SJSA1 (cell line): ENCODE results near the gene UTP20. TPM values are rescaled to one million over a fixed set of nuclear protein-coding genes. Genes with fewer than 3 reads are reported as not detected.
A peak's percentile ranks its signal among the peaks of the same experiment; 100 is the strongest.
"Not testable (repeated sequence)": the region's sequence is repeated elsewhere in the genome, so short reads cannot be mapped to it uniquely, and the experiment has no call there.

Experiments
- DNase-seq, 2 experiments: peaks; one replicate each; pipeline ENCODE4 v3.0.0-alpha.2; 2015 to 2020; ENCODE audit warnings: low spot score in 2 of 2, low read depth in 1 of 2
- H3K27ac ChIP-seq: fragments of 250-450 bp; sonication (Bioruptor Pico); 2 replicates; pipeline ENCODE4 v1.5.1; 2020; ENCODE audit warnings: mild to moderate bottlenecking, moderate library complexity
- H3K27me3 ChIP-seq: fragments of 250-450 bp; sonication (Bioruptor Pico); replicated peaks from 2 replicates; pipeline ENCODE4 v1.5.1; 2020; ENCODE audit warnings: mild to moderate bottlenecking, moderate library complexity
- H3K36me3 ChIP-seq: fragments of 250-450 bp; sonication (Bioruptor Pico); 2 replicates; pipeline ENCODE4 v1.5.1; 2020; ENCODE audit warnings: mild to moderate bottlenecking
- H3K4me1 ChIP-seq: fragments of 250-450 bp; sonication (Bioruptor Pico); replicated peaks from 2 replicates; pipeline ENCODE4 v1.6.1; 2021; ENCODE audit warnings: mild to moderate bottlenecking
- H3K4me3 ChIP-seq: fragments of 250-450 bp; sonication (Bioruptor Pico); 2 replicates; pipeline ENCODE4 v1.5.1; 2020; ENCODE audit warnings: mild to moderate bottlenecking
- H3K9me3 ChIP-seq: fragments of 250-450 bp; sonication (Bioruptor Pico); replicated peaks from 2 replicates; pipeline ENCODE4 v1.5.1; 2020; ENCODE audit warnings: mild to moderate bottlenecking
- total RNA-seq: library from RNA; depleted of rRNA; stranded (reverse); fragments of >200 nt; shearing (Covaris generic); gene quantifications from 2 replicates; pipeline ENCODE4 v1.2.3, GENCODE V29; 2014

UTP20 gene
- total RNA-seq, 1 experiment from 2014 or later = 22.9 TPM

DNA sequence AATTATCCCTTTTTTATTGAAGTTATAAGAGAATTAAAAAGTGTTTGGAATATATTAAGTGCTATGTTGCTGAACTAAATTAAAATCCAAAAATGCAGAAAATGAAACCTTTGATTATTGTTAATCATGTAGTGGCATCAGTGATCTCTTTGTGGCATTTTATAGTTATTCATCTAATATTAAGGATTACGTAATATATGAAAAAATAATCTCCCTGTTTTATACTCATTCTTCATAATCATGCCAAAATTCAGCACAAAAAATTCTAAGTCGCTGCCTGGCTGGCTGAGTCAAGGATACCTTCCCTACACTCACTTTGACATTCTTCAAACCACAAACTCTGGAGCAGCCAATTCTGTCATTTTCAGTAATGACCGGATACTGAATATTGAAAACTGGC is 64.0 kb downstream of the UTP20 start:
- peaks cover 69% of the 10 kb centered on the region for H3K36me3 ChIP-seq
- no peak for DNase-seq
- no peaks in the 10 kb centered on the region for H3K9me3 ChIP-seq
- H3K4me1 ChIP-seq = no peaks in the 10 kb centered on the region
- H3K27ac ChIP-seq = no peak overlapping the region
- no peak overlapping the region for H3K4me3 ChIP-seq
- no peaks in the 10 kb centered on the region for H3K27me3 ChIP-seq

DNA sequence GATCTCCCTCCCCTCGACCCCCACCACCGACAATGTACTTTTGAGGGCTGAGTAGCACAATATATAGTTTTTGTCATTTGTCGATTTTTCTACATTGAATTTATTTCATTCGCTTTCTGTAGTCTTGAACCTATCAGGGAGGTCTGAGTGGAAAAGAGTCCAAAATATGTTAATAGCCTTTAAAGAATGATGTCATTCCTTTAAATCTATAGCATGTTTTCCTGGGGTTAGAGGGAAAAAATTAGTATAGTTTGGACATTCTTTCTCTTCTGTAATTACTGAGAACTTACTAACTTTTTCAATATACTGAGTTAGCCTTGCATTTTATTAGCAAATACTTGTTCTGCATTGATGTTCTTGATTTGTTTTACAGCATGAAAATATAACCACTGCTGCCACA is 71.8 kb downstream of the UTP20 start:
- Histone ChIP-seq H3K27ac (no peak overlapping the region), H3K4me3 (no peak overlapping the region), H3K27me3 (no peaks in the 10 kb centered on the region), H3K9me3 (no peaks in the 10 kb centered on the region), H3K4me1 (no peaks in the 10 kb centered on the region), H3K36me3 (peaks cover 47% of the 10 kb centered on the region)
- DNase-seq = no peak

DNA sequence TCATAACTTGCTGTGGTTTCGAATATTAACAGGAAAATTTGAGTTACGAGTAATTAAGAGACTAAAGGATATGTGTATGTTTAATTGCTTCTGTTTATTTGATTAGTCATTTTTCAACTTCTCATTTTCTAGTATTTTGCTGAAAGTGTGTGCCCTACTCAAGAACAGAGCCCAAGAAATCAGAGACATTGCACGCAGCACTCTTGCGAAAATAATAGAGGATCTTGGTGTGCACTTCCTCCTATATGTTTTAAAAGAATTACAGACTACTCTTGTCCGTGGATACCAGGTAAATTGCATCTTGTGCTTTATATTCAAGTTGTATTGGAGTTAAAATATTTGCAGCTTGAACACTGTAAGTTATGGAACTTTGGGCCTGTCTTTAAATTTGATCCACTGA is 76.9 kb downstream of the UTP20 start:
- H3K4me1 ChIP-seq = no peaks in the 10 kb centered on the region
- no peak for DNase-seq
- H3K27me3 ChIP-seq = no peaks in the 10 kb centered on the region
- no peaks in the 10 kb centered on the region for H3K9me3 ChIP-seq
- H3K36me3 ChIP-seq = peaks cover 47% of the 10 kb centered on the region
- no peak overlapping the region for H3K4me3 ChIP-seq
- no peak overlapping the region for H3K27ac ChIP-seq

DNA sequence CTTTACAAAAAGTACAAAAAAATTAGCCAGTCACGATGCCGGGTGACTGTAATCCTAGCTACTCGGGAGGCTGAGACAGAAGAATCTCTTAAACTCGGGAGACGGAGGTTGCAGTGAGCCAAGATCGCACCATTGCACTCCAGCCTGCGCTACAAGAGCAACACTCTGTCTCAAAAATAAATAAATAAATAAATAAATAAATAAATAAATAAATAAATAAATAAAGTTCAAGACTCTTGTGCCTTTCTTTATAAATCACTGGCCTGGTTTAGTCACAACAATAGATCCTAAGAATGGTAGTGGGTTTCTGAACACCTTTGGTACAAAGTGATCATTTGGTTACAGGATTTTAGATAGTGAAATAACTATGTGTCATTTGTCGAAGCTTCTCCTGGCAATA is 81.5 kb downstream of the UTP20 start:
- Histone ChIP-seq H3K9me3 (no peaks in the 10 kb centered on the region), H3K27me3 (no peaks in the 10 kb centered on the region), H3K27ac (no peak overlapping the region), H3K36me3 (peaks cover 57% of the 10 kb centered on the region), H3K4me3 (no peak overlapping the region), H3K4me1 (no peaks in the 10 kb centered on the region)
- DNase-seq = no peak

DNA sequence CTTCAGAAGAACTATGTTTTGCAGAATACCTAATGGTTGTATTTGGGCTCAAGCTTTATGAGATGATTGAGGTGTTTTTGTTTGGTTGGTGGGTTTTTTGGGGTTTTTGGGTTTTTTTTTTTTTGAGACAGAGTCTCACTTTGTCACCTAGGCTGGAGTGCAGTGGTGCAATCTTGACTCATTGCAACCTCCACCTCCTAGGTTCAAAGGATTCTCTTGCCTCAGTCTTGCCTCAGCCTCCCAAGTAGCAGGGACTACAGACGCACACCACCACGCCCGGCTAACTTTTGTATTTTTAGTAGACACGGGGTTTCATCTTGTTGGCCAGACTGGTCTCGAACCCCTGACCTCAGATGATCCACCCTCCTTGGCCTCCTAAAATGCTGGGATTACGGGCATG is 88.1 kb downstream of the UTP20 start:
- H3K27me3 ChIP-seq = no peaks in the 10 kb centered on the region
- H3K4me3 ChIP-seq = no peak overlapping the region
- H3K4me1 ChIP-seq = no peaks in the 10 kb centered on the region
- H3K9me3 ChIP-seq = no peaks in the 10 kb centered on the region
- H3K27ac ChIP-seq = no peak overlapping the region
- H3K36me3 ChIP-seq = peaks cover 67% of the 10 kb centered on the region
- no peak for DNase-seq

DNA sequence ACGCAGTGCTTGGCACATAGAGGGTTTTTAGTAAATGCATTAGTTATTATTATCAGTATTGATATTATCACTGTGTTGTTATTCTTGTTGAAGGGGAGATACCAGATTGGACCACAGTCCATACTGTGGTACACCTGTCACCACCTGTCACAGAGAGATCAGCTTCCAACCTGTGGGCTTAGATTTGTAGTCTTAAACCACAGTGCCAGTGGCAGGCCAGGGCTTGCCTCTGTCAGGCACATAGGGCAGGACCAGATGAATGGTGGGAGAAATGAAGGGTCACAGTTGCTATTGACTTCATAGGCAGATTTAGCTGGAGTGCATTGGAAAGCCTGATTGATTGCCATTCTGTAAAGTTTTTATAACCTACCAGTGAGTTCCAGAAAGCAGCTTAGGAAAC is 92.5 kb downstream of the UTP20 start:
- no peaks in the 10 kb centered on the region for H3K4me1 ChIP-seq
- peaks cover 66% of the 10 kb centered on the region for H3K36me3 ChIP-seq
- no peak for DNase-seq

DNA sequence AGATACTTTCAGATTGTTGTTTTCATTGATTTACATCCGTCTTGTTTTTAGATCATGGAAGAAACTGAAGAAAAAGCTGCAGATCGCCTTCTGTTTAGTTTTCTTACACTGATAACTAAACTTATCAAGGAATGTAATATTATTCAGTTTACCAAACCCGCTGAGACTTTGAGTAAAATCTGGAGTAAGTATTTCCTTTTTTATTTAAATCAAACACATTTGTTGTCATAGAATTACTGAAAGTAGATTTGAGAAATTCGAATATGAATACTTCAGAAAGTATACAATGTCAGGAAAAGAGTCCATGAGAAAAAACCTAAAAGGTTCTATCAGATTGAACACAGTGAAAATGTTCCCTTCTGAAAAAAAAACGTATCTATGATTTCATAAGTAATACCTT is 95.7 kb downstream of the UTP20 start:
- H3K27ac ChIP-seq = no peak overlapping the region
- H3K27me3 ChIP-seq = no peaks in the 10 kb centered on the region
- H3K4me1 ChIP-seq = no peaks in the 10 kb centered on the region
- no peak overlapping the region for H3K4me3 ChIP-seq
- DNase-seq = no peak
- H3K9me3 ChIP-seq = no peaks in the 10 kb centered on the region
- peaks cover 73% of the 10 kb centered on the region for H3K36me3 ChIP-seq

More for the DNA sequence above, 92.5 kb downstream of the UTP20 start:
- no peak overlapping the region for H3K27ac ChIP-seq
- no peaks in the 10 kb centered on the region for H3K9me3 ChIP-seq
- H3K27me3 ChIP-seq = no peaks in the 10 kb centered on the region
- H3K4me3 ChIP-seq = no peak overlapping the region

DNA sequence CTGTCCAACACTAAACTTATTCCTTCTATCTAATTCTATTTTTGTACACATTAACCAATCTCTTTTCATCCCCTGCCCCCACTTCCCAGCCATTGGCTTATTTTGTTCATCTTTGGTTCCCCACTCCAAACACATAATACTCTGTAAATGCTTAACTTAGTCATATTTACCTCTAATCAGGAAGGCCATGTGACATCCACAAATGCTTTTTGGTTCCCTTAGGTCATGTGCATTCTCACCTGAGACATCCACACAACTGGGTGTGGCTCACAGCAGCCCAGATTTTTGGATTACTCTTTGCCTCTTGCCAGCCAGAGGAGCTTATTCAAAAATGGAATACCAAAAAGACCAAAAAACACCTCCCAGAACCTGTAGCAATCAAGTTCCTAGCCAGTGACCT is 99.2 kb downstream of the UTP20 start:
- Histone ChIP-seq H3K9me3 (no peaks in the 10 kb centered on the region), H3K27me3 (no peaks in the 10 kb centered on the region), H3K4me1 (no peaks in the 10 kb centered on the region), H3K27ac (no peak overlapping the region), H3K4me3 (no peak overlapping the region), H3K36me3 (peaks cover 74% of the 10 kb centered on the region)
- DNase-seq = no peak

DNA sequence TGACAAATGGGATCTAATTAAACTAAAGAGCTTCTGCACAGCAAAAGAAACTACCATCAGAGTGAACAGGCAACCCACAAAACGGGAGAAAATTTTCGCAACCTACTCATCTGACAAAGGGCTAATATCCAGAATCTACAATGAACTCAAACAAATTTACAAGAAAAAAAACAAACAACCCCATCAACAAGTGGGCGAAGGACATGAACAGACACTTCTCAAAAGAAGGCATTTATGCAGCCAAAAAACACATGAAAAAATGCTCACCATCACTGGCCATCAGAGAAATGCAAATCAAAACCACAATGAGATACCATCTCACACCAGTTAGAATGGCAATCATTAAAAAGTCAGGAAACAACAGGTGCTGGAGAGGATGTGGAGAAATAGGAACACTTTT is 111.3 kb downstream of the UTP20 start:
- not testable (repeated sequence) for H3K9me3 ChIP-seq, H3K4me1 ChIP-seq, H3K27me3 ChIP-seq, H3K4me3 ChIP-seq, H3K27ac ChIP-seq, DNase-seq
- peaks cover 54% of the 10 kb centered on the region for H3K36me3 ChIP-seq

DNA sequence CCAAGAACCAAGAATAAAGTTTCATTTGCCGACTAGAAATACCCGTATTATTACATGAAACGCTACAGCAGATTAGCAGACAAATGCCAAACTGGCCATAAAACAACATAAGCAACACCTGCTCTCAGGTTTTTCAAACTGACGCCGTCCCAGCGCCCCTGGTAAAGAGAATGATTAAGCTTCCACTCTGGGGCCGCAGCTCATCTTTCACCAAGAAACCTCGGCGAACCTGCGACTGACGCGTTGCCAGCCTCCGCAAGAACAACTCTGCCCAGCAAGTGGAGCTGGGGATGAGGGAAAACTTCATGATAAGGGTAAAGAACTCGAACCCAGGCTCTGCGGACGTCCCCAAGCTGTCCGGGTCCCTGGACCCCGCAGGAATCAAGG is 127.1 kb downstream of the UTP20 start:
- Histone ChIP-seq H3K36me3 (peaks cover 6% of the 10 kb centered on the region; the same call in 1 of the 2 replicates), H3K27me3 (no peaks in the 10 kb centered on the region), H3K4me3 (peak overlapping the region; percentile 64), H3K27ac (peak overlapping the region; percentile 98), H3K9me3 (no peaks in the 10 kb centered on the region), H3K4me1 (no peaks in the 10 kb centered on the region)
- DNase-seq = no peak

DNA sequence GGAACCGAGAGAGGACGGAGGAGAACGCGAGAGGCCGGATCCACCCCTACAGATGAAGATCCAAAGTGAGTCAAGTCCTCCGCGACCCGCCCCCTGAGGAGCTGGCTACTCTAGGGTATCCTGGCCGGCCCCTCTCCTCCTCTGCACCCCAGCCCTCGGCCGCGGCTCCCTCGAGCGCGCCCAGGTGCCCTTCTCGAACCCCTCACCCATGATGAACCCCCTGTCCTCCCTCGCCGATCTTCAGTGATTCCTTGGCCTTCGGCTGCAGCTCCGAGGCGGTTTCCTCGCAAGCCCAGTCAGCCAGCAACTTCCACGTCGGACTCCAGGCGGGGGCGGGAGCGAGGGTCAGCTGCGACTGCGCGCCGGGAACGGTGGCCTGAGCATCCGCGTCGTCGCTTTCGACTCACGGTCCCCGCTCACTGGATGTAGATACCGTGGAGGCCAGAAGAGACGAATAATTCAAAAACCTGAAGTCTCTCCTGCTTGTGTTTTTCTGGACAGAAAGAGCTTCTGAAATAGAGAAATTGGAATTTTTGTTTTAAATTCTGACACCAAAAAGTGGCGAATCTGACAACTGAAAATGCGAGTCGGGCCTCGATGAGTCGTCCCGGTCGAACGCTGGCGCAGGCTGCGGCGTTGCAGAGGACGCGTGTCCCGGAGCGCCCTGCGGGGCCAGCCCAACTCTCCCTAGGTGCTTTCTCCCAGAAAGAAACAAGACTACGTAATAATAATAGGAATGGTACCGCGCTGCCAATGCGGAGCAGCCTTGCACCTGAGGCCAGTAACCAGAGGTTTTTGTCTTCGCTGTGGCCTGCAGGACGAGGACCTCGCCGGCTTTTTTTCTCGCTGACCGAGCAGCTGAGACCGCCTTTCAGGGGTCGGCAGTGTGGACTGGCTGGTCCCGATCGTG is 127.8 kb downstream of the UTP20 start, which contains the start of gene ARL1:
TSS of gene ARL1 (minus strand) at position 337 of the 910 bp plus-strand sequence. CDS start at position 210, 127 bp downstream.
- peak within 1 kb of the TSS; percentile 98 for H3K27ac ChIP-seq
- no peaks in the 10 kb centered on the region for H3K27me3 ChIP-seq
- DNase-seq = peak; percentile 82 to 94
- peaks cover 6% of the 10 kb centered on the region; the same call in 1 of the 2 replicates for H3K36me3 ChIP-seq
- H3K4me3 ChIP-seq = peak within 1 kb of the TSS; percentile 64
- H3K4me1 ChIP-seq = no peaks in the 10 kb centered on the region
- no peaks in the 10 kb centered on the region for H3K9me3 ChIP-seq

DNA sequence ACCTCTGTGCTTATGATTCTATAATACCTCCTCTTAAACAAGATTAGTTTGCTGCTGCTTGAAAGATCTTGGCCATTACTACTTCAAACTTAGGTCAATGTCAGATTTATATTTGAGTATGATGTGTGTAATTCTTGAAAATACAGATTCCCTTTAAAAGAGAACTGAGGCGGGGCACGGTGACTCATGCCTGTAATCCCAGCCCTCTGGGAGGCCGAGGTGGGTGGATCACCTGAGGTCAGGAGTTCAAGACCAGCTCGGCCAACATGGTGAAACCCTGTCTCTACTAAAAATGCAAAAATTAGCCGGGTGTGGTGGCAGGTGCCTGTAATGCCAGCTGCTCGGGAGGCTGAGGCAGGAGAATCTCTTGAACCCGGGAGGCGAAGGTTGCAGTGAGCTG is 130.3 kb downstream of the UTP20 start:
- not testable (repeated sequence) for H3K36me3 ChIP-seq, DNase-seq, H3K27ac ChIP-seq, H3K27me3 ChIP-seq, H3K4me3 ChIP-seq, H3K4me1 ChIP-seq, H3K9me3 ChIP-seq

DNA sequence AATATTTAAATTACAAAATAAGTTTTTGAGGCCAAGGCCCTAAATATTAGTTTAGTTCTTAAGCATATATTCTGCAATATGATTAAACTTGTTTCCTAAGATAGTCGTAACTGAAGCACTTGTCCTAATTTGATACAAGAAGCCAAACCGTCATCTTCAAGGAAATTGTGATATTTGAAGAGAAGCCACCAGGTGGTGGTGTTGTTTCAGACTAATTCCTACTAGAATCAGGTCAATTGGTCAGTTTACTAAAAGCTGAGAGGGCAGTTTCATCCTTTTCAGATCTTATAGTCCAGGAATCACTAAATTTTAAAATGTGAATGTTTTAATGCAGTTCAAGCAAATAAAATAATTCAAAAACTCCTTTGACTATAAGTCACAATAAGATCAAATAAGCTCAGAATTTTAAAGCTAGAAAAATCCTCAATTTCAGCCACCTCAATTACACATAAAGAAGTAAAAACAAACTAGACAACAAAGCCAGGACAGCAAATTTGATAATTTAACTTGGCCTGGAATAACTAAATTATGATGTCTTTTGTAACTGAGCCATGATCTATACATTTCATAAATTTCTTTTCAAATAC is 134.7 kb downstream of the UTP20 start:
- Histone ChIP-seq H3K4me3 (no peak overlapping the region), H3K9me3 (no peaks in the 10 kb centered on the region), H3K36me3 (no peaks in the 10 kb centered on the region), H3K27ac (no peak overlapping the region), H3K4me1 (no peaks in the 10 kb centered on the region), H3K27me3 (no peaks in the 10 kb centered on the region)
- DNase-seq = peak in 1 of 2 experiments; percentile 28

DNA sequence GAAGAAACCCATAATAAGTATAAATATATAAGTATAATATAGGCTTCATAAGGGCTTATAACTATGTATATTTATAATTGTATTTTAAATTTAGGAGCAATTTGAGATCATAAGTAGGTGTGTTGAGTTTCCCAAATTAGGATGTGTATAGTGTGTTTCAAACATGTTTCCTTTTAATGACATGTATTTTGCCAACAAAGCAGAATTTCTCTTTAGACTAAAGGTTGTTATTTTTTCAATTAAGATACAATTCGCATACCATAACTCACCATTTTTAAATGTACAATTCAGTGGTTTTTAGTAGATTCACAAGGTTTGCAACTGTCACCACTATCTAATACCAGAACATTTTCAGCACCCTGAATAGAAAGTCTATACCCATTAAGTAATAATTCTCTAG is 135.3 kb downstream of the UTP20 start:
- DNase-seq = no peak

More for the DNA sequence above, 135.3 kb downstream of the UTP20 start:
- Histone ChIP-seq H3K4me3 (no peak overlapping the region), H3K27me3 (no peaks in the 10 kb centered on the region), H3K9me3 (no peaks in the 10 kb centered on the region), H3K27ac (no peak overlapping the region), H3K4me1 (no peaks in the 10 kb centered on the region), H3K36me3 (no peaks in the 10 kb centered on the region)
